Panc1 (cell line): Measurements from ENCODE around the gene HOXB7.
A peak's percentile ranks its signal among the peaks of the same experiment; 100 is the strongest.

Source experiments
- CTCF ChIP-seq: fragments of 450-650 bp; IDR thresholded peaks from 2 replicates; pipeline ENCODE4 v1.5.1; 2017; ENCODE audit warnings: mild to moderate bottlenecking
- POLR2AphosphoS5 ChIP-seq: IDR thresholded peaks from 2 replicates; pipeline ENCODE4 v1.6.1; 2012; ENCODE audit warnings: mild to moderate bottlenecking, low read depth, low read length, moderate library complexity

GRCh38 chr17:48589831-48590606 is 20.8 kb downstream of the HOXB7 start, which contains the start of gene HOXB3:
- TF ChIP-seq CTCF (no peak), POLR2AphosphoS5 (peak; percentile 93)
